ENCODE data around the gene APOBEC3B.

DNA sequence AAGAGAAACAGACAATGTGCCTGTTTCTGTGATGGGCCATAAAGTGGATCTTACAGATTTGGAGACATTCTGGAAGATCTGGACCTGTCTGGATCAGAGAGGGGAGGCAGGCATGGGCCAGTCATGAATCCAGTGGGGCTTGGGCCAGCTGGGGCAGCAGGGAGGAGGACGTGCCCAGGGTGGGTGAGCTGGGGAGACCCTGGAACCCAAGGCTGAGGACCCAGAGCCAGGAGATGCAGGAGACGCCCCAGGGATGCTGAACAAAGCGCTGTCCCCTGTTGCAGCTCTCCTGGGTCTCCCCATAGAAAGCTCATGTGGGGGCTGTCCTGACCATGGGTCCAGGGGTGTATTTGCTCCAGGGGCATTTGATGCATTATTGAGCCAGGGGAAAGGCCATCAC, 26.2 kb upstream of the APOBEC3B start:
- TF ChIP-seq, protein P1, sequence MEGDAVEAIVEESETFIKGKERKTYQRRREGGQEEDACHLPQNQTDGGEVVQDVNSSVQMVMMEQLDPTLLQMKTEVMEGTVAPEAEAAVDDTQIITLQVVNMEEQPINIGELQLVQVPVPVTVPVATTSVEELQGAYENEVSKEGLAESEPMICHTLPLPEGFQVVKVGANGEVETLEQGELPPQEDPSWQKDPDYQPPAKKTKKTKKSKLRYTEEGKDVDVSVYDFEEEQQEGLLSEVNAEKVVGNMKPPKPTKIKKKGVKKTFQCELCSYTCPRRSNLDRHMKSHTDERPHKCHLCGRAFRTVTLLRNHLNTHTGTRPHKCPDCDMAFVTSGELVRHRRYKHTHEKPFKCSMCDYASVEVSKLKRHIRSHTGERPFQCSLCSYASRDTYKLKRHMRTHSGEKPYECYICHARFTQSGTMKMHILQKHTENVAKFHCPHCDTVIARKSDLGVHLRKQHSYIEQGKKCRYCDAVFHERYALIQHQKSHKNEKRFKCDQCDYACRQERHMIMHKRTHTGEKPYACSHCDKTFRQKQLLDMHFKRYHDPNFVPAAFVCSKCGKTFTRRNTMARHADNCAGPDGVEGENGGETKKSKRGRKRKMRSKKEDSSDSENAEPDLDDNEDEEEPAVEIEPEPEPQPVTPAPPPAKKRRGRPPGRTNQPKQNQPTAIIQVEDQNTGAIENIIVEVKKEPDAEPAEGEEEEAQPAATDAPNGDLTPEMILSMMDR (IDR thresholded peaks at IDR 0.05; ENCODE audit: low read length): no peak
- TF ChIP-seq EZH2 (IDR thresholded peaks at IDR 0.05; ENCODE audit: borderline replicate concordance, low read length): no peak

Data from OCI-LY1 (cell line).